ENCODE data around the gene PIGW.
"Not testable (repeated sequence)": the region's sequence is repeated elsewhere in the genome, so short reads cannot be mapped to it uniquely, and the experiment has no call there.

Gene PIGW

GRCh38 chr17:36506249-36506826 is 28.4 kb upstream of the PIGW start:
- no peak for DNase-seq (ENCODE audit: insufficient read length, low spot score)

GRCh38 chr17:36506831-36507230 is 28.0 kb upstream of the PIGW start:
- TF ChIP-seq POLR2A (IDR thresholded peaks at IDR 0.05; ENCODE audit: low read depth, low read length) (no peak), SPI1 (IDR thresholded peaks at IDR 0.05; ENCODE audit: low read depth, low read length) (no peak), POLR2AphosphoS5 (IDR thresholded peaks at IDR 0.05; ENCODE audit: low read depth, low read length) (no peak), POU2F2 (IDR thresholded peaks at IDR 0.05; ENCODE audit: low read depth, low read length) (no peak), PAX5 (IDR thresholded peaks at IDR 0.05; ENCODE audit: insufficient read depth, low read length, severe bottlenecking) (no peak), TAF1 (IDR thresholded peaks at IDR 0.05; ENCODE audit: low read depth, low read length) (no peak)
- no peak for DNase-seq (ENCODE audit: insufficient read length, low spot score)
- FAIRE-seq, result no peak

More at GRCh38 chr17:36506249-36506826, 28.4 kb upstream of the PIGW start:
- TF ChIP-seq POLR2A (IDR thresholded peaks at IDR 0.05; ENCODE audit: low read depth, low read length) (no peak), TAF1 (IDR thresholded peaks at IDR 0.05; ENCODE audit: low read depth, low read length) (no peak), SPI1 (IDR thresholded peaks at IDR 0.05; ENCODE audit: low read depth, low read length) (no peak), POU2F2 (IDR thresholded peaks at IDR 0.05; ENCODE audit: low read depth, low read length) (no peak), POLR2AphosphoS5 (IDR thresholded peaks at IDR 0.05; ENCODE audit: low read depth, low read length) (no peak), PAX5 (IDR thresholded peaks at IDR 0.05; ENCODE audit: insufficient read depth, low read length, severe bottlenecking) (no peak)
- no peak for FAIRE-seq

GRCh38 chr17:36507266-36507665 is 27.5 kb upstream of the PIGW start:
- DNase-seq (ENCODE audit: insufficient read length, low spot score) (no peak), FAIRE-seq (no peak)
- TF ChIP-seq SPI1 (IDR thresholded peaks at IDR 0.05; ENCODE audit: low read depth, low read length), result no peak

GRCh38 chr17:36508439-36508838 is 26.3 kb upstream of the PIGW start:
- FAIRE-seq, result not testable (repeated sequence)

GRCh38 chr17:36509272-36509985 is 25.4 kb upstream of the PIGW start:
- DNase-seq (ENCODE audit: insufficient read length, low spot score), result no peak
- TF ChIP-seq SPI1 (IDR thresholded peaks at IDR 0.05; ENCODE audit: low read depth, low read length) (no peak), TAF1 (IDR thresholded peaks at IDR 0.05; ENCODE audit: low read depth, low read length) (no peak), POLR2A (IDR thresholded peaks at IDR 0.05; ENCODE audit: low read depth, low read length) (no peak), POLR2AphosphoS5 (IDR thresholded peaks at IDR 0.05; ENCODE audit: low read depth, low read length) (no peak), PAX5 (IDR thresholded peaks at IDR 0.05; ENCODE audit: insufficient read depth, low read length, severe bottlenecking) (no peak), POU2F2 (IDR thresholded peaks at IDR 0.05; ENCODE audit: low read depth, low read length) (no peak)
- no peak for FAIRE-seq

More at GRCh38 chr17:36508439-36508838, 26.3 kb upstream of the PIGW start:
- not testable (repeated sequence) for DNase-seq (ENCODE audit: insufficient read length, low spot score)

- DNase-seq (ENCODE audit: insufficient read length, low spot score) (no peak), FAIRE-seq (no peak)
- TF ChIP-seq POU2F2 (IDR thresholded peaks at IDR 0.05; ENCODE audit: low read depth, low read length) (no peak), POLR2A (IDR thresholded peaks at IDR 0.05; ENCODE audit: low read depth, low read length) (no peak), PAX5 (IDR thresholded peaks at IDR 0.05; ENCODE audit: insufficient read depth, low read length, severe bottlenecking) (no peak), TAF1 (IDR thresholded peaks at IDR 0.05; ENCODE audit: low read depth, low read length) (no peak), POLR2AphosphoS5 (IDR thresholded peaks at IDR 0.05; ENCODE audit: low read depth, low read length) (no peak), SPI1 (IDR thresholded peaks at IDR 0.05; ENCODE audit: low read depth, low read length) (no peak)
These were observed 24.2 kb upstream of the PIGW start for GRCh38 chr17:36510636-36511035.

GRCh38 chr17:36511216-36511615 is 23.6 kb upstream of the PIGW start:
- FAIRE-seq (no peak), DNase-seq (ENCODE audit: insufficient read length, low spot score) (no peak)
- TF ChIP-seq POLR2AphosphoS5 (IDR thresholded peaks at IDR 0.05; ENCODE audit: low read depth, low read length), result no peak
- no peak for TF ChIP-seq SPI1 (IDR thresholded peaks at IDR 0.05; ENCODE audit: low read depth, low read length)
- no peak for TF ChIP-seq PAX5 (IDR thresholded peaks at IDR 0.05; ENCODE audit: insufficient read depth, low read length, severe bottlenecking)
- TF ChIP-seq POLR2A (IDR thresholded peaks at IDR 0.05; ENCODE audit: low read depth, low read length), result no peak
- no peak for TF ChIP-seq TAF1 (IDR thresholded peaks at IDR 0.05; ENCODE audit: low read depth, low read length)
- TF ChIP-seq POU2F2 (IDR thresholded peaks at IDR 0.05; ENCODE audit: low read depth, low read length), result no peak

- FAIRE-seq (no peak), DNase-seq (ENCODE audit: insufficient read length, low spot score) (no peak)
- TF ChIP-seq POU2F2 (IDR thresholded peaks at IDR 0.05; ENCODE audit: low read depth, low read length) (no peak), POLR2AphosphoS5 (IDR thresholded peaks at IDR 0.05; ENCODE audit: low read depth, low read length) (no peak), PAX5 (IDR thresholded peaks at IDR 0.05; ENCODE audit: insufficient read depth, low read length, severe bottlenecking) (no peak), SPI1 (IDR thresholded peaks at IDR 0.05; ENCODE audit: low read depth, low read length) (no peak), TAF1 (IDR thresholded peaks at IDR 0.05; ENCODE audit: low read depth, low read length) (no peak), POLR2A (IDR thresholded peaks at IDR 0.05; ENCODE audit: low read depth, low read length) (no peak)
These were observed 22.1 kb upstream of the PIGW start for GRCh38 chr17:36512641-36513040.

GRCh38 chr17:36514856-36515255 is 19.9 kb upstream of the PIGW start:
- no peak for FAIRE-seq
- no peak for DNase-seq (ENCODE audit: insufficient read length, low spot score)
- no peak for TF ChIP-seq POLR2A (IDR thresholded peaks at IDR 0.05; ENCODE audit: low read depth, low read length)

- FAIRE-seq (no peak), DNase-seq (ENCODE audit: insufficient read length, low spot score) (no peak)
- TF ChIP-seq PAX5 (IDR thresholded peaks at IDR 0.05; ENCODE audit: insufficient read depth, low read length, severe bottlenecking) (no peak), POLR2AphosphoS5 (IDR thresholded peaks at IDR 0.05; ENCODE audit: low read depth, low read length) (no peak), SPI1 (IDR thresholded peaks at IDR 0.05; ENCODE audit: low read depth, low read length) (no peak), POLR2A (IDR thresholded peaks at IDR 0.05; ENCODE audit: low read depth, low read length) (no peak), POU2F2 (IDR thresholded peaks at IDR 0.05; ENCODE audit: low read depth, low read length) (no peak), TAF1 (IDR thresholded peaks at IDR 0.05; ENCODE audit: low read depth, low read length) (no peak)
These were observed 18.9 kb upstream of the PIGW start for GRCh38 chr17:36515837-36516236.
